ENCODE results near the gene EXD3.
A peak's percentile ranks its signal among the peaks of the same experiment; 100 is the strongest.

The EXD3 gene

GRCh38 chr9:137280474-137281344 is 142.3 kb downstream of the EXD3 start:
- no peak for DNase-seq

DNA sequence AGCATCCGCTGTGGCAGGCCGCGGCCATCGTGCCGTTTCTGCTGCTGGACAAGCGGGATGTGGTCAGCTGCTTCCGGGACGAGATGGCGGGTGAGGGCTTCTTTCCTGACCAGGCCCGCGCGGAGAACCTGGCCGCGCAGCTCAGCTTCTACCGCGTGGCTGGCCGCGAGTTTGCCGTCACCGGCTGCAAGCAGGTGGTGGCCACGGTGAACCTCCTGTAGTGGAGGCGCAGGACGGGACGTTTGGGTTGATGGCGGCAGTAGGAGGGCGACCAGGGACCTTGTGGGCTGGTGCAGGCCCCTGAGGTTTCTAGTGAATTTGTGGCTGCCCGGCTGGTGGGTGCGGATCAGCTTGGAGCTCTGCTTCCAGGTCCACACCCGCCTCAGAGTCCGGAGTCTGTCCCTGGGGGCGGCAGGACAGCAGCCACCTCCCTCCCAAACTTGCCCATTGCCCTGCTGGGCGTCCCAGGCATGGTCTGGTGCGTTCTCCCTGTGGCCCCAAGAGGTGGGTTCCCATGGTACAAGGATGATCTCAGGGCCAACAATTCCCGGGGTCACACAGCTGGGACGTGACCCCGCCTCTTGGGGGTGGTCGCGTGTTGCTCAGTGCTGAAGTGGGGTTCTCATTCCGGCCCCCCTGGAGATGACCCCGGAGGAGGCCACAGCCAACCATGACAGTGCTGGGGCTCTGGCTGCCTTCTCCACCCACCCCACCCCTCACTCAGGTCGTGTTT is 143.1 kb downstream of the EXD3 start:
- DNase-seq, result no peak

- no peak for DNase-seq
Observed at GRCh38 chr9:137278721-137279711, 143.9 kb downstream of the EXD3 start.

DNA sequence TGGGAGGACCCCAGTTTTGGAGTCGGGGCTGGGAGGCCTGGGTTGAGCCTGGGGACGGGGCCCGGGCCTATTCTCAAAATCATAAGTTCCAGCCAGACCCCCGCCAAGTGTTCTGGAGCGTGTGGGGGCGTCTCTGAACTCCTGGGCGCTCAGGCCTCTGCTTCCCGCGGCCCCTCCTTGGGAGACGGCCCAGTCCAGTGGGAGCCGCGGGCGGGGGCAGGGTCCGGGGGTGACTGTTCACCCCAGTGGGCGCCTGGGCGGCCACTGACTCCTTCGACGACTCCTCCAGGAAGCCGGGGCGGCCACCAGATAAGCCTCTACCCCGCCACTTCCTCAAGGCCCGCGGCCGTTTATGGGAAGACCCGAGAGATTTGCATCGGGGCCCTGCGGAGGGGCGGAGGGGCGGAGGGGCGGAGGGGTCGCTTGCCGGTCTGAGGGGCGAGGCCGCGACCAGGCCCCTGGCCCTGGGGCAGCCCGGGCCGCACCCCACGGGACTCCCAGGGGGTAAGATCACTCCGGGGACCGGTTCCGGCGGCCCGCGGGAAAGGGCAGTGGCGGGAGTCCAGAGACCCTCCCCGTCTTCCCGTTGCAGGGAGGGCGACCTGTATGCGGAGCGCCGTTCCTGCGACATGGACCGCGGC is 144.8 kb downstream of the EXD3 start:
- DNase-seq, result no peak

DNA sequence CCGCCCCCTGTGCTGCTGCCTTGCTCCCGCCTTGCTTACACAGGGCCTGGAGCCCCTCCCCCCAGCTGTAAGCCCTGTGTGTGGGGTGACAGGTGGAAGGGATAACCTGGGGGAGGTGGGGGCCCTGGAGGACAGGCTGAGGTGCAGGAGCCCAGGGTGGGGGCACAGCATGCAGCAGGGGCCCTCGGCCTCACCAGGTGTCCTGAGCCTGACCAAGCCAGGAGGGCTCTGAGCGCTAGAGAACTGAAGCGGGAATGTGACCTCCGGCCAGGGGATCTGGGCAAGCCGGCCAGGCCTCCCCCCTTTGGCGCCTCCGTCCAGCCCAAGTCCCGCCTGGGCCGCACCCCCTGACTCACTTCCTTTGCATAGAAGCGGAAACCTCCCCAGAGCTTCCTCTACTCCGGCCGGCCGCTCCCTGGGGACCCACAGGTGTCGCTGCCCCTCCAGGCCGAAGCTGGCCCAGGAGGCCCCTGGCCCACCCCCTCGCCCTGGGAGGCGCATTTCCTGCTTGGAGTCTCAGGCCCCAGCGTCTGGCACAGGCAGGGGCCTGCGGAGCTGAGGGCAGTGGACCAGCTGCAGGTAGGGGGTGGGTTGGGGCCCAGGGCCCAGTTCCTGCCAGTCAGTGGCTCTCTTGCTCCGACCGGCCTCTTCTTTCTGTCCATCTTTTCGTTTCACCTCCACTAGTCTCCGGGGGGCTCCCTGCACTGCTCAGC is 145.5 kb downstream of the EXD3 start, which contains the start of gene TOR4A:
TOR4A (plus strand) TSS at position 398 of the 713 bp plus-strand sequence. CDS start 964 bp downstream, outside the sequence.
- DNase-seq, result peak; percentile 64 to 71

GRCh38 chr9:137276473-137277328 is 146.3 kb downstream of the EXD3 start:
- peak; percentile 28 to 40 for DNase-seq

- no peak for DNase-seq
Observed at GRCh38 chr9:137275588-137276472, 147.1 kb downstream of the EXD3 start.

GRCh38 chr9:137275203-137275587 is 147.8 kb downstream of the EXD3 start:
- no peak for DNase-seq

DNA sequence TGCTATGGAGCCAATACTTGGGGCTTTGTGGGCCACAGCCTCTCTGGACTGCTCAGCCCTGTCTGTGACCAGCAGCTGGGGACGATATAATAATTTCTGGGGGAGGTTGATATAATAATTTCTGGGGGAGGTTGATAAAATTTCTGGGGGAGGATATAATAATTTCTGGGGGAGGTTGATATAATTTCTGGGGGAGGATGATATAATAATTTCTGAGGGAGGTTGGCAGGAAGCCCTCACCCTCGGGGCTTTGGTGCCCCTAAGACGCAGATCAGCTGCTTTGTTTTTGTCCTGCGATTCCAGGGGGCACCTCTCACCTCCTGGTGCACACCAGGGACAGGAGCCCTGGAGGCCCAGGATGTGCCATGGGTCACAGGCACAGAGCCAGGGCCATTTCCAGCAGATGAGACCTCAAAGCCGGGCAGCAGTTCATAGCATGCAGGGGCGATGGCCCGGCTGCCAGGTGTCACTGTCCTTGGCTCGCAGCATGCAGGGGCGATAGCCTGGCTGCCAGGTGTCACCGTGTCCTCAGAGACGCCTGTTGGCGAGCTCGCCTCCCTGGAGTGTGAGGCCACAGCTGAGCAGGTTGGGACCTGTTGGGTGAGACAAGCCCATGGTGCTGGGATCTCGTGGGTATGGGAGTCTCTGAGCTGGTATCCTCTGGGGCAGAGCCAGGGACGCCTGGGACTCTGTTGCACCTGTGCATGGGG is 149.2 kb downstream of the EXD3 start:
- DNase-seq, result no peak

DNA sequence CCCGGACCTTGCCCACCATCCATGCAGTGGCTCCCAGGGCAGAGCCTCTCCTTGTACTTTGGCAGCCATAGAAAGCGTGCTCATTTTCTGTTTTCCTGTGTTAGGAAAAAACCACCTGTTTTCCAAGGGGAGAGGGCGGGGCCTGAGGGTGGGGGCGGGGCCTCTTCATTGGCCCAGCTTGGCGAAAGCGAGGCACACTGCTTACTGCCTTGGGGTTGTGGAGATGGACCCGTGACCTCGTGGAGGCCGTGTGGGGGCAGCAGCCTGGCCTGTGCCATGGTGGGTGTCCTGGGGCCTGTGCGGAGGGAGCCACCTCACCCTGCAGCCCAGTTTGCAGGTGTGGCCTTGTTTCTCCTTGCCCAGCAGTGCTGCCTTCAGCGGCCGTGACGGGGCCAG is 149.9 kb downstream of the EXD3 start:
- no peak for DNase-seq

DNA sequence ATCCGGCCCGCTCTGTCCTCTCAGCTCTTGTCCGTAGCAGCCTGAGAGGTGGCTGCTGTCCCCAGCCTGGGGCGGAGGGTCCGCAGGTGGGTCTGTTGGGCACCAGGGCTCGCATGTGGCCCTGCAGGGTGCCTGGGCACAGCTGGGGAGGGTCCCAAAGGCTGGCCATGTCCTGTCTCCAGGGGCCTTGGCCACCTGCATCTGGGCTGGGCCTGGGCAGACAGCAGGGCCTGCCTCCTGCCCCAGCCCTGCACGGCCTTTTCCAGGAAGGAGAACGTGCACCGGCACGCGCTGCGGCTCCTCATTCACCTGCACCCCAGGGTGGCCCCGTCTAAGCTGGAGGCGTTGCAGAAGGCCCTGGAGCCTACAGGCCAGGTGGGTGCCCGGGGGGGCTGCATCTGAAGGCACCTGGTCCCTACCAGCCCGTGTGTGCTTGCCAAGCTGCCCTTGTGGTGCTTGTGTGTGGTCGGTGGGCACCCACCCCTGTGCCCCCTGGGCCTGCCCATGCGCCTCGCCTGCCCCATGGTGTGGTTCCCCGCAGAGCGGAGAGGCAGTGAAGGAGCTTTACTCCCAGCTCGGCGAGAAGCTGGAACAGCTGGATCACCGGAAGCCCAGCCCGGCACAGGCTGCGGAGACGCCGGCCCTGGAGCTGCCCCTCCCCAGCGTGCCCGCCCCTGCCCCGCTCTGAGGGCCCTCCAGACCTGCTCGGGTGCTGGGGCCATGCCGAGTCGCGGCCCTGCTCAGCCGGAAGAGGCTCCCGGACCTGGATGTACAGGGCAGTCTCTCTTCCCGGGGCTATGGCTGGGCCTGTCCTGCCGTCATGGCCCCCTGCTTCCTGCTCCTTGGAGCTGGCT is 150.5 kb downstream of the EXD3 start:
- DNase-seq, result no peak

DNA sequence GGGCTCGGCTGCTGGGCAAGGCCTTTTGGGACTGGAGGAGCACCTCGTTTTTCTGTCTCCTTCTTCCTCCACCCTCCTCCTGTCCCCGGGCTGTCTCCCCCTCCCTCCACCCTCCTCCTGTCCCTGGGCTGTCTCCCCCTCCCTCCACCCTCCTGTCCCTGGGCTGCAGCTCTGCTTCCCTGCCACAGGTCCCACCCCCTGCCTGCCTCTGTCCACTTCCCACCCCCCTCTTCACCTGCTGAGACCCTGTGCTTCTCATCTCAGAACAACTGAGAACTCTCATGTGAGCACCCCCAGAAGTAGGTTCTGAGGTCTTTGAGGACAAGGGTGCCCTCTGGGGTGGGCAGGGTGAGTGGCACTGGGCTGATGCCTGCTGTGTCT is 151.3 kb downstream of the EXD3 start:
- no peak for DNase-seq

GRCh38 chr9:137270929-137271695 is 151.8 kb downstream of the EXD3 start:
- DNase-seq, result no peak

GRCh38 chr9:137269231-137269772 is 153.7 kb downstream of the EXD3 start:
- no peak for DNase-seq

DNA sequence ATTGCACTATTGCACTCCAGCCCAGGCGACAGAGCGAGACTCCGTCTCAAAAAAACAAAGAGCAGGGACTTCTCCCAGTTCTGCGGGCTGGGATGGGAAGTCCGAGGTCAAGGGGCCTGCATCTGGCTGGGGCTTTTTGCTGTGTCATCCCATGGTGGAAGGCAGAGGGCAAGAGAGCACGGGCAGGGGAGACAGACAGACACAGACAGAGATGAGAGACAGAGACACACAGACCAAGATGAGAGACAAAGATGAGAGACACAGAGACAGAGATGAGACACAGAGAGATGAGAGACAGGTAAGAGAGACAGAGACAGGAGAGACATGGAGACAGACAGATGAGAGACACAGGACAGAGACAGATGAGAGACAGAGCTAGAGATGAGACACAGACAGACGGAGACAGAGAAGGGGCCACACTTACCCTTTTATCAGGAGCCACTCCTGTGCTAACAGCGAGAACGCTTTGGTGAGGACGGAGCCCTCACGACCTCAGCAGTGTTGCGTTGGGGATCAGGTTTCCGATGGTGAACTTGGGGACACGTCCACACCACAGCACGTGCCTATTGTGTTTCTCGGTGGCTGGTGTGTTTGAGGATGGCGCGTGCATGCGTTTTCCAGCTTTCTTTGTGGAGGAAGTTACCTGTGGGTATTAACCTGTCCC is 154.3 kb downstream of the EXD3 start:
- DNase-seq, result no peak

DNA sequence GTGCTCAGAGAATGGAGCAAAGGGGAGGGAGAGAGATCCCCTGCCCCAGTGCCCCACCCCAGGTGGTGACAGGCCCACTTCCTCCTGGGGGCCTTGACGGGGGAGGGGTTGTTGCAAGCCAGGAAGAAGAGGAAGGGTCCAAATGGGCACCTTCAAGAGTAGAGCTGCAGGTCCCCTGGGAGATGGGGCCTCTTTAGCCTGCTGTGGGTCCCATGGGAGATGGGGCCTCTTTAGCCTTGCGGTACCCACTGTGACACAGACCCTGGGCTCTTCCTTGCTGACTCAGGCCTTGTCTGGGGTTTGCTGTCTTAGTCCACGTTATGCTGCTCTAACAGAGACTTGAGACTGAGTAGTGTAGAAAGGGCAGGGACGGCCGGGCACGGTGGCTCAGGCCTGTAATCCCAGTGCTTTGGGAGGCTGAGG is 155.0 kb downstream of the EXD3 start:
- DNase-seq, result no peak
